A549 (cell line): ENCODE measurements around the gene DUSP2.

Experiments used
- CBX8 ChIP-seq: fragments of 200-600 bp; sonication (generic); IDR thresholded peaks from 2 replicates; pipeline ENCODE4 v1.6.1; 2016
- CHD4 ChIP-seq: fragments of 200-600 bp; sonication (generic); IDR thresholded peaks from 2 replicates; pipeline ENCODE4 v1.6.1; 2016; ENCODE audit warnings: antibody characterized with exemption, mild to moderate bottlenecking, borderline replicate concordance
- CTCF ChIP-seq: fragments of >200 bp; sonication (Bioruptor Twin); formaldehyde crosslinking; IDR thresholded peaks from 3 replicates; pipeline ENCODE4 v1.5.1; 2016
- MAZ ChIP-seq: fragments of 150-350 bp; IDR thresholded peaks from 2 replicates; pipeline ENCODE4 v1.6.1; 2014; ENCODE audit warnings: antibody characterized with exemption, low read depth, low read length, borderline replicate concordance
- POLR2A ChIP-seq: IDR thresholded peaks from 2 replicates; pipeline ENCODE4 v1.6.1; 2012; ENCODE audit warnings: mild to moderate bottlenecking, low read length

GRCh38 chr2:96180002-96180401, 34.8 kb upstream of the DUSP2 start:
- TF ChIP-seq CBX8 (no peak), CTCF (no peak), MAZ (no peak), POLR2A (no peak), CHD4 (no peak)
